GM12865 (cell line): ENCODE results near the gene CLUH.
"Not testable (repeated sequence)": the region's sequence is repeated elsewhere in the genome, so short reads cannot be mapped to it uniquely, and the experiment has no call there.

ENCODE experiments used
- DNase-seq: peaks from one replicate; pipeline ENCODE4 v3.0.0; 2010; ENCODE audit warnings: low read depth
- H3K4me3 ChIP-seq: 2 replicates; pipeline ENCODE4 v1.5.1; 2011; ENCODE audit warnings: mild to moderate bottlenecking, low read depth, low read length, control low read depth
- TF ChIP-seq, protein P1 (sequence below): IDR thresholded peaks from 2 replicates; pipeline ENCODE4 v1.5.1; 2011; ENCODE audit warnings: low read length, control low read depth, low read depth, inconsistent platforms; ENCODE audit not compliant: insufficient read depth; ENCODE audit errors: missing control alignments

CLUH gene

GRCh38 chr17:2701996-2702741 lies 9.4 kb downstream of the CLUH start:
- no peak overlapping the region for H3K4me3 ChIP-seq
- DNase-seq = no peak

DNA sequence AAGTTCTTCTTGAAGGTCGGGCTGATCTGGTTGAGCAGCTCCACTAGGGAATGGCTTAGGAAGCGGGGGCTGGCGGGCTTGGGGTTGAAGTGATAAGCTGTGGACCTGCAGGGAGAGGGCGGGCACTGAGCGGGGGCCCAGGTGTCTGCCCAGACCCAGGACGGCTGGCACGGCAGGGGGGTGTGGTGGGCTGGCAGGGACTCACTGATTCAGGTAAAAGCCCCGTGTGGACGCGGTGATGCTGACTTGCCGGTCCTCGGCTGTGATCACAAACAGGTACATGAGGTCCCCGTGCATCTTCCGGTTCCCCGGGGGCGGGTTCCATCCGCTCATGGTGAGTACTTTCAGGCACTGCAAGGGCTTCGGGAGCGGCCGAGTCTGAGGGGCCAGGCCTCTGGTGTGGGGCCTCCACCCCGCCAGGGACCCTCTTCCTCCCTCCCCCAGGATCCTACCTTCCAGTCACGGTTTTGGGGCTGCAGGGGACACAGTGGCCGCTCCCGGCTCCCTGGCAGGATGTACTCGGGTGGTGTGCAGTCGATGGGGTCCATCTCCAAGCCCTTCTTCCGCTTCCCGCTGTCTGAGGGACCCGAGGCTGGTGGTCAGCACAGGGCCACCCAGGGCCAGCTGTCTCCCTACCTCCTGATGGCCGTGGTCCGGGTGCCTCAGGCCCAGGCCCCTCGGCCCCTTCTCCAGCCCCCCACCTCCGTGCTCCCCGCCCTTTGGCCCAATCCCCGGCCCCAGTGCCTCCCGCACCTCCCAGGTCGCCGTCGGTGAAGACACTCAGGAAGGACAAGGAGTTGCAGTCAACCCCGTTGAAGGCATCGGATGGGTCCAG lies 10.2 kb downstream of the CLUH start:
- DNase-seq = no peak
- TF ChIP-seq, protein P1, sequence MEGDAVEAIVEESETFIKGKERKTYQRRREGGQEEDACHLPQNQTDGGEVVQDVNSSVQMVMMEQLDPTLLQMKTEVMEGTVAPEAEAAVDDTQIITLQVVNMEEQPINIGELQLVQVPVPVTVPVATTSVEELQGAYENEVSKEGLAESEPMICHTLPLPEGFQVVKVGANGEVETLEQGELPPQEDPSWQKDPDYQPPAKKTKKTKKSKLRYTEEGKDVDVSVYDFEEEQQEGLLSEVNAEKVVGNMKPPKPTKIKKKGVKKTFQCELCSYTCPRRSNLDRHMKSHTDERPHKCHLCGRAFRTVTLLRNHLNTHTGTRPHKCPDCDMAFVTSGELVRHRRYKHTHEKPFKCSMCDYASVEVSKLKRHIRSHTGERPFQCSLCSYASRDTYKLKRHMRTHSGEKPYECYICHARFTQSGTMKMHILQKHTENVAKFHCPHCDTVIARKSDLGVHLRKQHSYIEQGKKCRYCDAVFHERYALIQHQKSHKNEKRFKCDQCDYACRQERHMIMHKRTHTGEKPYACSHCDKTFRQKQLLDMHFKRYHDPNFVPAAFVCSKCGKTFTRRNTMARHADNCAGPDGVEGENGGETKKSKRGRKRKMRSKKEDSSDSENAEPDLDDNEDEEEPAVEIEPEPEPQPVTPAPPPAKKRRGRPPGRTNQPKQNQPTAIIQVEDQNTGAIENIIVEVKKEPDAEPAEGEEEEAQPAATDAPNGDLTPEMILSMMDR = no peak
- no peak overlapping the region for H3K4me3 ChIP-seq

More at GRCh38 chr17:2701996-2702741, 9.4 kb downstream of the CLUH start:
- TF ChIP-seq, protein P1 = no peak

DNA sequence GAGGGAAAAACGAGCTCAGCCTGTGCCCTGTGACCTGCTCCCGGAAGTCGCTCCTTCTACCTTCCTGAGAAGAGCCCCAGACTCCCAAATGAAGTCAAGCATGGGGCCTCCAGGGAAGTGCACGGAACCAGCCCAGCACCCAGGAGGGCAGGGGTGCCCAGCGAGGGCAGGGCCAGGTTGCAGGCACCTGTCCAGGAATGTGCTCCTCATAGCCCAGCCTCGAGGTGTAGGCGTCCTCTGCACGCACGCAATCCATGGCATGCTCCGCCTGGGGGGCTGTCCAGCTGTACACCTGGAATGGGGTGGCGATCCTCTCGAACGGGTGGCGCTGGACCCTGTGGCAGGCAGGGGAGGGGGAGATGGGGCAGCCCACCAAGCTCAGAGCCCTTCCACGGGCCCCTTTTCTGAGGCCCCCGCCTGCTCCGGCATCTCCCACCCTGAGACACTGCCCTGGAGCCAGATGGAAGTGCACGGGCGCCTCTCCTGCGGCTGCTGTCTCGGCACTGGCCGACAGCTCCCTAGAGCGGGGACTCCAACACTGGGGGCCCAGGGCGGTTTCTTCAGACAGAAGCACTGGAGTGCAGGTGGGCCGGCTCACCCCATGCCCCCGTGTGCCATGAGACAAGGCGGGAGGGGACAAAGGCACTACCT lies 10.9 kb downstream of the CLUH start:
- H3K4me3 ChIP-seq = no peak overlapping the region
- no peak for DNase-seq
- TF ChIP-seq, protein P1 = no peak

DNA sequence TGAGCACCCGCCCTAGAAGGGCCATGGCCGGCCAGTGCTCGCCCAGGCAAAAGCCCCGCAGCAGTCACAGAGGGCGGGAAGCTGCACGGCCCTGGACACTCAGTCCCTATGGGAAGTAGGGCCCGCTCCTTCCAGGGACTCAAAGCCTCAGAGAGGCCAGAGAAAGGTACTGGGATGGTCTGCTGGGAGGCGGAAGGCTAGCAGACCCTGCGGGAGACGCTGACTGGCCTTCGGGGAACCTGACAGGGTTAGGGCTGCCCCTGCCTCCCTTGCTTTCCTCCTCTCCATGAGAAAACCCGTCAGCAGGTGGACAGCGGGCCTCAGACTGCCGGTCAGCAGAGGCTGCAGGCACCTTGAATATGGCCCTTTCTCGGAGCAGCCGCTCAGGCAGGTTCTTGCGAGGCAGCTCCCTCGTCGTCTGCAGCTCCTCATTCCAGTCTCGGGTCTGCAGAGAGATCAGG lies 11.5 kb downstream of the CLUH start:
- TF ChIP-seq, protein P1 = no peak
- DNase-seq = no peak
- H3K4me3 ChIP-seq = no peak overlapping the region

GRCh38 chr17:2699216-2699805 lies 12.3 kb downstream of the CLUH start:
- H3K4me3 ChIP-seq, DNase-seq: not testable (repeated sequence)

DNA sequence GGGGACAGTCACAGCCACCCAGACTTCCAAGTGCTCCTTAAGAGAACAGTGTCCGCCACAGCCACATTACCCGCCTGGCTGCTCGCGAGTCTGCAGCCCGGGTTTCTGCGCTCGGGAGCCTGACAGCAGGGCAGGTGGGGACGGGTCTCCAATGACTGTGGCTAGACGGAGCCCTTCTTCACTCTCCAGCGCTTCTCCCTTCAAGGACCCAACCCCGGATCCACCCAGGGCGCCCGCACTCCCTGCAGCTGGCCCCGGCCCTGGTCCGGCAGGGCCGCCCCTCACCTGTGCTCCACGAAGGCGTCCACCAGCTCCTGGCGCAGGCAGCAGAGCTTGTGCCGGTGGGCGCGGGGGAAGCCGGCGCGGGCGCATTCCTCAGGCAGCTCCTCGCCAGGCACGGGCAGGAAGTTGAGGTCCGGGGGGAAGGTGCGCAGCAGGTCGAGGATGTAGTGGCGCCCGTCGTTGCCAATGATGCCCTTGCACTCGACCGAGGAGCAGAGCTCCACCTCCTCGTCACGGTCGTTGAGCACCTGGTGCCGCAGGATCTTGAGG lies 13.9 kb downstream of the CLUH start:
- TF ChIP-seq, protein P1 = no peak
- no peak for DNase-seq
- H3K4me3 ChIP-seq = no peak overlapping the region
